Stomach (tissue), 4 donors: ENCODE data around the gene GMDS.

Source experiments
- CTCF ChIP-seq, 7 experiments: fragments of 450-650 bp in 4 of 7; fragments of 200-600 bp in 3 of 7; sonication (generic) in 3 of 7; IDR thresholded peaks; one replicate each; pipeline ENCODE4 v1.5.1; 2016 to 2019; ENCODE audit warnings: antibody characterized with exemption in 7 of 7, control low read depth in 2 of 7, mild to moderate bottlenecking in 1 of 7
- EP300 ChIP-seq: sonication (generic); formaldehyde crosslinking; IDR thresholded peaks from one replicate; pipeline ENCODE4 v1.6.1; 2017; ENCODE audit warnings: antibody characterized with exemption
- POLR2AphosphoS5 ChIP-seq, 3 donors: sonication (generic); formaldehyde crosslinking; IDR thresholded peaks; one replicate each; pipeline ENCODE4 v1.6.1; 2016; ENCODE audit warnings: antibody characterized with exemption in 3 of 3

GRCh38 chr6:1903780-1904465 is 341.5 kb downstream of the GMDS start:
- TF ChIP-seq CTCF (IDR thresholded peaks at IDR 0.05) (no peak), EP300 (no peak), POLR2AphosphoS5 (IDR thresholded peaks at IDR 0.05) (no peak)
